Astrocyte of the spinal cord (primary cell): ENCODE results near the gene TENM3.

Experiments used
- DNase-seq: peaks from one replicate; pipeline ENCODE4 v3.0.0; 2011; ENCODE audit warnings: low read depth, low spot score
- H3K4me3 ChIP-seq: 2 replicates; pipeline ENCODE4 v1.5.1; 2011; ENCODE audit warnings: low read depth, mild to moderate bottlenecking, low read length, moderate library complexity
- in situ Hi-C: cut with HindIII; loops from 2 replicates; pipeline ENCODE4 v1.10.0; 2017; ENCODE audit warnings: low sequenced_read_pairs
- TF ChIP-seq, protein P1 (sequence below): IDR thresholded peaks from 2 replicates; pipeline ENCODE4 v1.5.1; 2012; ENCODE audit warnings: low read depth, mild to moderate bottlenecking, low read length, inconsistent platforms

The TENM3 gene

DNA sequence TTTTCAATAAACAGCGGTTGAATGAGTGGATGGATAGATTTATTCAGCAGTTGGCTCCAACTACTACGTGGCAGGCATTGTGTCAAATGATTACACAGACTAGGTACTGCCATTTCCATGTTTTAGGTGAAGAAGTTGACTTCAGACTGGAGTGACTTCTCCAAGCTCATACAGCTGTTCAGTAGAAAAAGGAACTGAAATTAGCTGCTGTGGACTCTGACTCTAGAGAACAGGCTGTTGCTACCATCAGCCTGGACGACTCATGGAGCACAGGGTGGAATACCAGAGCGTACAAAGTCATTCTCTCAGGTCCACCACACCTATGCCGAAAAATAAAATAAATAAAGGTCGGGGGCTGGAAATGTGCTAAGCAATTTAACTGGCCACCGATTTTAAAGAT lies 45.3 kb downstream of the TENM3 start:
- H3K4me3 ChIP-seq: no peak overlapping the region
- in situ Hi-C loops: no loop called here
- DNase-seq: no peak
- TF ChIP-seq, protein P1, sequence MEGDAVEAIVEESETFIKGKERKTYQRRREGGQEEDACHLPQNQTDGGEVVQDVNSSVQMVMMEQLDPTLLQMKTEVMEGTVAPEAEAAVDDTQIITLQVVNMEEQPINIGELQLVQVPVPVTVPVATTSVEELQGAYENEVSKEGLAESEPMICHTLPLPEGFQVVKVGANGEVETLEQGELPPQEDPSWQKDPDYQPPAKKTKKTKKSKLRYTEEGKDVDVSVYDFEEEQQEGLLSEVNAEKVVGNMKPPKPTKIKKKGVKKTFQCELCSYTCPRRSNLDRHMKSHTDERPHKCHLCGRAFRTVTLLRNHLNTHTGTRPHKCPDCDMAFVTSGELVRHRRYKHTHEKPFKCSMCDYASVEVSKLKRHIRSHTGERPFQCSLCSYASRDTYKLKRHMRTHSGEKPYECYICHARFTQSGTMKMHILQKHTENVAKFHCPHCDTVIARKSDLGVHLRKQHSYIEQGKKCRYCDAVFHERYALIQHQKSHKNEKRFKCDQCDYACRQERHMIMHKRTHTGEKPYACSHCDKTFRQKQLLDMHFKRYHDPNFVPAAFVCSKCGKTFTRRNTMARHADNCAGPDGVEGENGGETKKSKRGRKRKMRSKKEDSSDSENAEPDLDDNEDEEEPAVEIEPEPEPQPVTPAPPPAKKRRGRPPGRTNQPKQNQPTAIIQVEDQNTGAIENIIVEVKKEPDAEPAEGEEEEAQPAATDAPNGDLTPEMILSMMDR: no peak

DNA sequence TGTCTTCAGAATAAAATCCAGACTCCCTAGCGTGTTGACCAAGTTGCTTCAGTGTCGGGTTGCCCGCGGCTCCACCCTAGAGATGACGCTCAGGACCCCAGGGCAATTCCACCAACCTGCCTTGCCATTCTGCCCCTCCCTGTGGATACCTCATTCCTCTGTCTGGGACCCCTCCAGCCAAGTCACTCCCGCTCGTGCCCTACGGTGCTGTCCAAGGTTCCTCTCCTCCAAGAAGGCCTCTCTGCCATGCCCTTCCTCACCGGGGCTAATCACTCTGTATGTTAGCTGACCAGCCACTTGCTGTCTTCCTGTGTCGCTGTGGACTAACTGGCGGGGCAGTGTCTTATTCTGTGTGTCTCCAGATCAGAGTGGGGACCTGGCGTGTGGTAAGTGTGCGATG lies 46.6 kb downstream of the TENM3 start:
- DNase-seq: no peak
- H3K4me3 ChIP-seq: no peak overlapping the region
- in situ Hi-C loops: no loop called here
- TF ChIP-seq, protein P1: no peak

DNA sequence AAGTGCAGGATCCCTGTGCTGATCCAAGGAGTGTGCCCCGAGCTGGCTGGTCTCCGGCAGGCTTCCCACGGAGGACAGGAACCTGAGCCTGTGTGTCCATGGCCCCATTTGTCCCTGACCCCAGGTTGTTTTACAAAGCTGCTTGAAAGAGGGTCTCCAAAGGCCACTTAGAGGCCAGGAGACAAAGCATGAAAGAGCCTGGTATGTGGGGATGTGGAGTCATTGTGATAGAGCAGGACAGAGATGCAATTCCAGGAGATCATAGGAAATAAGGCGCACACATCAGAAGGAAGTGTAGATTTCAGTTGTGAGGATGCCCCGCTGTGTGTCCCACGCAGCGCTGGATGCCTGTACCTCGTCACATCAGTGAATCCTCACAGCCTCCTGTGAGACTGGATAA lies 48.0 kb downstream of the TENM3 start:
- in situ Hi-C loops: no loop called here
- TF ChIP-seq, protein P1: no peak
- no peak for DNase-seq
- H3K4me3 ChIP-seq: no peak overlapping the region

DNA sequence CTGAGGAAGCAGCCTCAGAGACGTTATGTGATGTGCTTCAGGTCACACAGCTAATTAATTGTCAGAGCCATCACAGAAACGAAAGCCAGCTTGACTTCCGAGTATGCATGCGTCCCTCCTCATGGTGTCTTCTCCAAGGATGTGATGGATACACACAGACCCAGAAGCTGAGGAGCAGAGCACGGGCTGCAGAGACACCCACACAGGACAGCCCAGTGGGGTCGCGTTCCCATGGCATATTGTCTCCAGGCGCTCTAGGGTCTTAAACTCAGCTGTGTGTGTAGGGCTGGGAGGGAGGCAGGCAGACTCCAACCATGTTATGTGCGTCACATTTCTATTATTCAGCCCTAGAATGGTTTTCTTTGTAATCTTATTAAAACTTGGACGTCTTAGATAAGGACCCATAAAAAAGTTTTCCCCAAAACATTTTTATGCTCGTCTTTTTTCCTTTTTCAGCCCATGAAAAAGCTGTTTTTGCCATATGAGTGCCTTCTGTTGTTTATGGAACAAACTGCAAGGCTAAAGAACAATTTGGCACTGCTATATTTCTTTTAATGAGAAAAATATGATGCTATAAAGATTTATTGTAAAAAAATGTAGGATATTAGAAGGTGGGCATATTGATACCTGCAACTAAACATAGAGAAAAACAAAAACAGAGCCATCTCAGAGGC lies 48.5 kb downstream of the TENM3 start:
- TF ChIP-seq, protein P1: no peak
- H3K4me3 ChIP-seq: no peak overlapping the region
- in situ Hi-C loops: no loop called here
- DNase-seq: no peak

DNA sequence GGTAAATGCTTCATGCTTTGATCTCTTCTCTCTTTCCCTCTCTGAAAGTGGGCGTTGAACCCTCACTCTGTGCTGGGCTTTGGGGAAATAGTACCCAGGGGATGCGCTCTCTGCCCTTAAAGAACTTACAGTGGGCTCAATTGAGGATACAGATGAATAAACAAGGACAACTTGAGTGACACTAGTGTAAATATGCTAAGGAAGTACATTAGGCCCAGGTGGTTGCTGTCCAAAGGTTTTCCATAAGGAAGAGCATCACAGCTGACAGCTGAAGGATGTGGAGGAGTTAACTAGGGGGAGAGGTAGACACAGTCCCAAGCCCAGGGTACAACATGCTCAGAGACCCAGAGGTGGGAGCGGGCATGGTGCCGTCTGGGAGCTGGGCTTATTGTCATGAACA lies 49.4 kb downstream of the TENM3 start:
- TF ChIP-seq, protein P1: no peak
- DNase-seq: no peak
- no peak overlapping the region for H3K4me3 ChIP-seq
- in situ Hi-C loops: no loop called here

DNA sequence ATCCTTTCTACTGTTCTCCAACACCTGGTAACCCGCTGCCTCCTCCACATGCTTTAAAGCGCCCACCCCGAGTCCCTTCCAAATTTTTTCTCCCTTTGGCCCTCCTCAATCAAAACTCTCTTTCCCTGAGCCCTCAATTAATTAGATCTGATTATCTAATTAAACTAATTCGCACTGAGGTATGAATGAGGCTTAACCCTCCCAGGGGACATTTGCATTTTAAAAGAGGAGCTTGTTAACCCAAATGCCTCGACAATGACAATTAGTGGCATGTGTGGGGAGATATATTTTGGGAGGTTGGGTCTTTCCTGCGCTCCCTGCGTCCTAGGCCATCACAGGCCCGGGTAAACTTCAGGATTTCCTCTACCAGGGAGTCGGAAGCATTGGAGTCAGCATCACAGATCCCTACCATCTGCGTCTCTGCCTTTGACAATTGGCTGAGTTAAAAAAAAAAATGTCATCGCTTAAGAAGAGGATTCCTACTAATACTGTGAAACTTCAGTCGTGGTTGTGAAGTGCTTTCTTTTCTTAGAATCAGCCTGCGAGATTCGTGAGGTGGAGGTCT lies 50.6 kb downstream of the TENM3 start:
- DNase-seq: no peak
- in situ Hi-C loops: no loop called here
- H3K4me3 ChIP-seq: no peak overlapping the region
- TF ChIP-seq, protein P1: no peak

DNA sequence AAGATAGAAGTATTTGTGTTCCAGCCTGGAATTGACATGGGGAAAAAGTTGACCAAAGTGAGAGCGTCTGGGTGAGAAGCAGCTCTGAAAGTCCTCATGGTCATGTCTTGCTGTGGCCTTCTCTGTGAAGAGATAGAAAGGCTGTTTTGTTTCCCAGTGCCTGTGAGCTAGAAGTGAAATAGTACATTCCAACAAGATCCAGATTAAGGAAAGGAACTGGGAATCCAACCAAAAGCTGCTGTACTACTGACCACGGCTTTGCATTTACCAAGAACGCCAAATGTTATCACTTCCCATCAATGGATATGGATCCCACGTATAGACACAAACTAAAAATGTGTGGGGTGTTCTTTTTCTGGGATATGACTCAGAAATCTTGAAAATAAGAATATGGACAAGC lies 51.2 kb downstream of the TENM3 start:
- TF ChIP-seq, protein P1: no peak
- in situ Hi-C loops: no loop called here
- no peak for DNase-seq

More for the DNA sequence above, 51.2 kb downstream of the TENM3 start:
- no peak overlapping the region for H3K4me3 ChIP-seq
